ENCODE data around the gene KIAA1217.
"Not testable (repeated sequence)": the region's sequence is repeated elsewhere in the genome, so short reads cannot be mapped to it uniquely, and the experiment has no call there.

The KIAA1217 gene

GRCh38 chr10:24343686-24344085, 134.7 kb downstream of the KIAA1217 start:
- no peak for DNase-seq

- no peak for DNase-seq
Observed at GRCh38 chr10:24344279-24344678, 135.3 kb downstream of the KIAA1217 start.

- DNase-seq, result no peak
Observed at GRCh38 chr10:24344695-24345463, 135.9 kb downstream of the KIAA1217 start.

- DNase-seq, result no peak
Observed at GRCh38 chr10:24346877-24347519, 138.1 kb downstream of the KIAA1217 start.

GRCh38 chr10:24349379-24350001, 140.6 kb downstream of the KIAA1217 start:
- no peak for DNase-seq

GRCh38 chr10:24350070-24350921, 141.4 kb downstream of the KIAA1217 start:
- no peak for DNase-seq

GRCh38 chr10:24350922-24351225, 141.9 kb downstream of the KIAA1217 start:
- DNase-seq, result not testable (repeated sequence)

GRCh38 chr10:24351961-24352360, 143.0 kb downstream of the KIAA1217 start:
- DNase-seq, result no peak

GRCh38 chr10:24352399-24352798, 143.5 kb downstream of the KIAA1217 start:
- DNase-seq, result no peak

GRCh38 chr10:24353319-24353718, 144.4 kb downstream of the KIAA1217 start:
- DNase-seq, result no peak

GRCh38 chr10:24355056-24355688, 146.2 kb downstream of the KIAA1217 start:
- no peak for DNase-seq

- no peak for DNase-seq
Observed at GRCh38 chr10:24357344-24358004, 148.5 kb downstream of the KIAA1217 start.

GRCh38 chr10:24358022-24358421, 149.1 kb downstream of the KIAA1217 start:
- no peak for DNase-seq

GRCh38 chr10:24360282-24361127, 151.6 kb downstream of the KIAA1217 start:
- no peak for DNase-seq

GRCh38 chr10:24363070-24363469, 154.1 kb downstream of the KIAA1217 start:
- DNase-seq, result no peak

- DNase-seq, result no peak
Observed at GRCh38 chr10:24367688-24368087, 158.8 kb downstream of the KIAA1217 start.

- no peak for DNase-seq
Observed at GRCh38 chr10:24370877-24371276, 161.9 kb downstream of the KIAA1217 start.

- DNase-seq, result no peak
Observed at GRCh38 chr10:24371396-24371795, 162.5 kb downstream of the KIAA1217 start.

GRCh38 chr10:24374134-24374915, 165.4 kb downstream of the KIAA1217 start:
- DNase-seq, result no peak

- DNase-seq, result no peak
Observed at GRCh38 chr10:24375510-24375909, 166.6 kb downstream of the KIAA1217 start.
